Upper lobe of right lung (tissue), 1 donor: ENCODE data around the gene NDRG3. TPM values are rescaled to one million over a fixed set of nuclear protein-coding genes. Genes with fewer than 3 reads are reported as not detected.

Experiments
- ATAC-seq: fragments of 200-7000 bp; cut with Tn5 transposase; one replicate; pipeline ENCODE4 v1.9.1; 2020; ENCODE audit warnings: mild to moderate bottlenecking, moderate library complexity
- DNase-seq: peaks from one replicate; pipeline ENCODE4 v3.0.0-alpha.2; 2020
- H3K27ac ChIP-seq: fragments of 200-600 bp; one replicate; pipeline ENCODE4 v1.8.0; 2022
- H3K27me3 ChIP-seq: fragments of 200-600 bp; one replicate; pipeline ENCODE4 v1.8.0; 2022; ENCODE audit warnings: mild to moderate bottlenecking
- H3K36me3 ChIP-seq: fragments of 200-600 bp; one replicate; pipeline ENCODE4 v1.8.0; 2022
- H3K4me1 ChIP-seq: fragments of 200-600 bp; one replicate; pipeline ENCODE4 v1.8.0; 2022
- H3K4me3 ChIP-seq: fragments of 200-600 bp; one replicate; pipeline ENCODE4 v1.8.0; 2022; ENCODE audit warnings: mild to moderate bottlenecking
- H3K9me3 ChIP-seq: fragments of 200-600 bp; one replicate; pipeline ENCODE4 v1.8.0; 2022
- intact Hi-C: fragments of 100-400 bp; cut with DNase I; formaldehyde crosslinking; loops from one replicate; pipeline ENCODE4 v1.11.0; 2022
- total RNA-seq: library from RNA; stranded (reverse); fragmentation: NEBNext Ultra II Directional; extraction: Animal tissue kit (Norgen Biotek cat#: 25700); gene quantifications from one replicate; pipeline ENCODE4 v1.2.1, GENCODE V29; 2021
- TF ChIP-seq, protein P1 (sequence below): fragments of 200-600 bp; IDR thresholded peaks from one replicate; pipeline ENCODE4 v1.8.0; 2022; ENCODE audit warnings: antibody characterized with exemption
- donor health status: DM: no; HTN: yes; CAD: no; lungs with severe emphysema.

The NDRG3 gene
- total RNA-seq, 1 donor from 2014 or later: 30.3 TPM

DNA sequence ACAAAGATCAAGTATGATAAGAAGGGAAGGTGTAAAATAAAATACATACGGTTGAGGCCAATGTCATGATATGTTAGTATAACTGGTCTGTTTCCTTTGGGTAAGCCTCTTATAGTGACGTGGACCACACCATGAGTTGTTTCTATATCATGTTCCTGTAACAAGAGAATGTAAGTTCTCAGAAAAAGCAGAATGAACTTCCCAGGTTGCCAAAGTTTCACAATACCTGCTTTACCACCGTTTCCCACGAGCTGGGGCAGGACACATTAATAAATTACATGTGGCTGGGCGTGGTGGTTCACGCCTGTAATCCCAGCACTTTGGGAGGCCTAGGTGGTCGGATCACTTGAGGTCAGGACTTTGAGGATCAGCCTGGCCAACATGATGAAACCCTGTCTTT is 57.3 kb downstream of the NDRG3 start:
- no peaks in the 10 kb centered on the region for H3K27me3 ChIP-seq
- peaks cover 22% of the 10 kb centered on the region for H3K36me3 ChIP-seq
- intact Hi-C loops: no loop called here
- ATAC-seq (no peak), DNase-seq (no peak)
- TF ChIP-seq, protein P1, sequence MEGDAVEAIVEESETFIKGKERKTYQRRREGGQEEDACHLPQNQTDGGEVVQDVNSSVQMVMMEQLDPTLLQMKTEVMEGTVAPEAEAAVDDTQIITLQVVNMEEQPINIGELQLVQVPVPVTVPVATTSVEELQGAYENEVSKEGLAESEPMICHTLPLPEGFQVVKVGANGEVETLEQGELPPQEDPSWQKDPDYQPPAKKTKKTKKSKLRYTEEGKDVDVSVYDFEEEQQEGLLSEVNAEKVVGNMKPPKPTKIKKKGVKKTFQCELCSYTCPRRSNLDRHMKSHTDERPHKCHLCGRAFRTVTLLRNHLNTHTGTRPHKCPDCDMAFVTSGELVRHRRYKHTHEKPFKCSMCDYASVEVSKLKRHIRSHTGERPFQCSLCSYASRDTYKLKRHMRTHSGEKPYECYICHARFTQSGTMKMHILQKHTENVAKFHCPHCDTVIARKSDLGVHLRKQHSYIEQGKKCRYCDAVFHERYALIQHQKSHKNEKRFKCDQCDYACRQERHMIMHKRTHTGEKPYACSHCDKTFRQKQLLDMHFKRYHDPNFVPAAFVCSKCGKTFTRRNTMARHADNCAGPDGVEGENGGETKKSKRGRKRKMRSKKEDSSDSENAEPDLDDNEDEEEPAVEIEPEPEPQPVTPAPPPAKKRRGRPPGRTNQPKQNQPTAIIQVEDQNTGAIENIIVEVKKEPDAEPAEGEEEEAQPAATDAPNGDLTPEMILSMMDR: no peak
- no peaks in the 10 kb centered on the region for H3K9me3 ChIP-seq
- no peak overlapping the region for H3K4me3 ChIP-seq
- no peaks in the 10 kb centered on the region for H3K4me1 ChIP-seq
- no peak overlapping the region for H3K27ac ChIP-seq

DNA sequence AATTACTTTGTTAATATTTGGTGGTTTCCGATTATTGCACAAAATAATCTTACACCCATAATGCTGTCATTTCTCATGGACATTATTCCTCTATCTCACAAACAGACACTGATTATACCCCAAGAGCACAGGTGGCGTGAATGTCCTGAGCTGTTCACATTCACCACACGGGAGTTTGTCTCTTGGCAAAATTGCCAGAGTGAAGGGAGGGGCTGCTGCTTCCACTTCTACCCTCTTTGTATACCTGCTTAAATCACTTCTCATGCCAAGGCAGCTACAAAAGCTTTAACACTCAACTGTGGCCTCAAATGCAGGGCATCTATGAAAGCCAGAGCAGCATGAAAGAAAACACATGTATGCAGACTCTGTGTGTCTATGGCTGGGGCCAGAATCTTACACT is 58.0 kb downstream of the NDRG3 start:
- TF ChIP-seq, protein P1: no peak
- ATAC-seq (no peak), DNase-seq (no peak)
- peaks cover 22% of the 10 kb centered on the region for H3K36me3 ChIP-seq
- no peaks in the 10 kb centered on the region for H3K27me3 ChIP-seq
- H3K4me1 ChIP-seq: no peaks in the 10 kb centered on the region
- intact Hi-C loops: no loop called here
- H3K4me3 ChIP-seq: no peak overlapping the region
- no peaks in the 10 kb centered on the region for H3K9me3 ChIP-seq
- H3K27ac ChIP-seq: no peak overlapping the region

DNA sequence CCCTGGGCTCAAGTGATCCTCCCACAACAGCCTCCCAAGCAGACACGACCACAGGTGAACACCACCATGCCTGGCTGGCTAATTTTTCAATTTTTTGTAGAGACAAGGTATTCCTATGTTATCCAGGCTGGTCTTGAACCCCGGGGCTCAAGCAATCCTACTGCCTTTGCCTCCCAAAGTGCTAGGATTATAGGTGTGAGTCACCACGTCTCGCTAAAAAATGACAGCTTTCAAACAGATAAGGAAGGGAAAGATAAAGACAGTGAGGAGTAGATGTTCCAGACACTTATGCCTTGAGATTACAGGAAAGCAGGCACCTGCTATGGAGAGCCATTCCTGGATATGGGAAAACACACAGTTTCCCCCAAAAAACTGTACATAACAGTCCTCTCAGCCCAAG is 58.9 kb downstream of the NDRG3 start:
- TF ChIP-seq, protein P1: no peak
- intact Hi-C loops: no loop called here
- H3K27ac ChIP-seq: no peak overlapping the region
- H3K27me3 ChIP-seq: no peaks in the 10 kb centered on the region
- DNase-seq (no peak), ATAC-seq (no peak)
- peaks cover 26% of the 10 kb centered on the region for H3K36me3 ChIP-seq
- H3K4me1 ChIP-seq: no peaks in the 10 kb centered on the region
- no peak overlapping the region for H3K4me3 ChIP-seq
- no peaks in the 10 kb centered on the region for H3K9me3 ChIP-seq

DNA sequence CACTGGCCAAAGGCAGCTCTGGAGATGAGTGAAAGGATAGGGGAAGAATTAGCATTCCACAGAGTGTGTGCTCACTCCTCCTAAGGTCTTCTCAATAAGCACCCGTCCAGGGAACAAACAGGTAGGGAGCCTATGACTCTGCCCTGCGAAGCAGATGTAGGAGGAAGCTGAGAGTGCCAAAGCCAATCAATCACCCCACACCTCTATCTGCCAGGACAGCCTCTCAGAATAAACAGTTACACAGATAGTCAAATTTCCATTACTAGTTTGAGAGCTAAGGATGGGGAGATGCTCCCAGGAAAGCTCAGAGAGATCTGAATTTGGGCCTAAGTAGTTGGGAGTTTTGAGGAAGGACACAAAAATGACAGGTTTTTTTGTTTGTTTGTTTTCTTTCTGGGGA is 59.4 kb downstream of the NDRG3 start:
- H3K36me3 ChIP-seq: peaks cover 26% of the 10 kb centered on the region
- H3K4me1 ChIP-seq: no peaks in the 10 kb centered on the region
- TF ChIP-seq, protein P1: no peak
- H3K27me3 ChIP-seq: no peaks in the 10 kb centered on the region
- no peaks in the 10 kb centered on the region for H3K9me3 ChIP-seq
- no peak overlapping the region for H3K27ac ChIP-seq
- ATAC-seq (no peak), DNase-seq (no peak)
- intact Hi-C loops: no loop called here
- H3K4me3 ChIP-seq: no peak overlapping the region

DNA sequence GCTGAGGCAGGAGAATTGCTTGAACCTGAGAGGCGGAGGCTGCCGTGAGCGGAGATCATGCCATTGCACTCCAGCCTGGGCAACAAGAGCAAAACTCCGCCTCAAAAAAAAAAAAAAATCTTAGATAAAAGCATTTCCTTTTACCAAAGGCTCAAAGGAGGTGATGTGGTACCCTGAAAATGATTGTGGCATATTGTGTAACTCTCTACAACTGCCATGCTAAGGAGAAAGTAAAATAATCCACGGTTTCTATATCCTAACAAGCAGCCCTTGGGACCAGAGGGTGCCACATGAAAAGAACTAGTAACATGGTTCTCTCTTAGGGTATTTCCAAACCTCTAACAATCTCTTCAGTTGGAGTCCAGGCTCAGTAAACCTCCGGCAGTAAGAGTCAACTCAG is 61.1 kb downstream of the NDRG3 start:
- H3K36me3 ChIP-seq: peaks cover 37% of the 10 kb centered on the region

More for the DNA sequence above, 61.1 kb downstream of the NDRG3 start:
- intact Hi-C loops: no loop called here
- no peaks in the 10 kb centered on the region for H3K9me3 ChIP-seq
- no peak overlapping the region for H3K4me3 ChIP-seq
- H3K27me3 ChIP-seq: no peaks in the 10 kb centered on the region
- H3K27ac ChIP-seq: no peak overlapping the region
- ATAC-seq (no peak), DNase-seq (no peak)
- H3K4me1 ChIP-seq: no peaks in the 10 kb centered on the region
- TF ChIP-seq, protein P1: no peak
